COR-L47 (cell line): ENCODE data around the gene CEP192.
A peak's percentile ranks its signal among the peaks of the same experiment; 100 is the strongest.

Experiments used
- DNase-seq: peaks from one replicate; lab custom pipeline; 2025; lab: John Stamatoyannopoulos, UW

CEP192 gene

DNA sequence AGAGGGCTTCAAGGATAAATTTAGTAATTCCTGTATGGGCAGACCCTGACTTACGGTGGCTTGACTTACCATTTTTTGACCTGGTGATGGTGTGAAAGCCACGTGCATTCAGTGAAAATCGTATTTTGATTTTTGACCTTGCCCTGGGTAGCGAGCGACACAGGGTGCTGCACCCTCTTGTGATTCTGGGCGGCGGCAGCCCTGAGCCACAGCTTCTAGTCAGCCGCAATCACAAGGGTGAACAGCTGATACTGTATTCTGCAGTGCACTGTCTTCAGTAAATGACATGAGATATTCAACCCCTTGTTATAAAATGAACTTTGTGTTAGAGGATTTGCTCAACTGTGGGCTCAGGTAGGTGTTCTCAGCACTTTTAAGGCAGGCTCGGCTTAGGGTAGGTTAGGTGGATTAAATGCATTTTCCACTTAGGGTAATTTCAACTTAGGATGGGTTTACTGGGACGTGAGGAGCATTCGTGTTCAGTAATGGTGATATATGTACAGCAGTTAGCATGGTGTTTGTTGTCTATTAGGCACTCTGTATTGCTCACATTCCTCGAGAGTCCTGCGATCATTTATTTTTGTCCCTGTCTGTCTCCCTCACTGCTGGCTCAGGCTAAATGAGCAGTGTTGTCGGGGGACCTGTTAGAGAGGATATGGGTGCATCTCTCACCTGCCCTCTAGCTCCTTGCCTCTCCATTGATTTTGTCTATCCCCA is 109.9 kb downstream of the CEP192 start:
- no peak for DNase-seq

DNA sequence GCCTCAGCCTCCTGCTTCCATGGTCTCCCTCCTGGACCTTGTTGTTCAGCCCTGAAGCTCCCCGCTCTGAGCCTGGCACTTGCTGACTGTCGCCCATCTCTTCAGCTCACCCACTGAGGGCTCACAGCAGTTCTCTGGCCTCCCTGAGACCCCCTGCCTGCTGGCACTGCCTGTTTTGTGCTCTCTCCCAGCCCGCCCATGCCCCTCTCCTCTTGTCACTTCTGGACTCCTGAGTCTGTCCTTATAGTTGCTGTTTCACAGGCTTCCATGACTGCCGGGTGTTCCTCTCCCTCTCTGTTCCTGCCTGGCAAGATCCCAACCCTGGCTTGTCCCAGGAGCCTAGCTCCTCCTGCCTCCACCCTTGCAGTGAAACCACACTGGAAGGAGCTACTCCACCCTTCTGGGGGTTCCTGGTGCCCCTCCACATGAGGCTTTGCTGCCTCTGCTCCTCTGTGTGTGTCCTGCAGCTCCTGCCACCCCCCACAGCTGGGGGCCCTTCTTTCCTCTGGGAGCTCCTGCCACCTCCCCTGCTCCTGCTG is 110.6 kb downstream of the CEP192 start:
- no peak for DNase-seq

DNA sequence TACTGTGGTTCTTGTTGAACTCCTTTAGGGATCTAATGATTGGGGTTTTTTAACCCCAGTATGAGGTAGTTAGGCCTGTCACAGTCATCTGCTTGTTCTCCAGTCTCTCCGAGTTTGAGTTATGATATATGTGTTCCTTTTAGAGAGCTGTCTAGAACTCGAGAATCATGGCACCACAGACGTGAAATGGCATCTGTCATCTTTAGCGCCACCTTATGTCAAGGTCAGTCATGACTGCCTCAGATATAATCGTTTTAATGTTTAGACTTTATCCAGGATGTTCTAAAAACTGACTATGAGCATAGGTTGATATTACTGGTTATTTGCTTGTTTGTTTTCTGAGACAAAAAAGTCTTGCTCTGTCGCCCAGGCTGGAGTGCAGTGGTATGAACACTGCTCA is 112.2 kb downstream of the CEP192 start:
- DNase-seq = no peak

DNA sequence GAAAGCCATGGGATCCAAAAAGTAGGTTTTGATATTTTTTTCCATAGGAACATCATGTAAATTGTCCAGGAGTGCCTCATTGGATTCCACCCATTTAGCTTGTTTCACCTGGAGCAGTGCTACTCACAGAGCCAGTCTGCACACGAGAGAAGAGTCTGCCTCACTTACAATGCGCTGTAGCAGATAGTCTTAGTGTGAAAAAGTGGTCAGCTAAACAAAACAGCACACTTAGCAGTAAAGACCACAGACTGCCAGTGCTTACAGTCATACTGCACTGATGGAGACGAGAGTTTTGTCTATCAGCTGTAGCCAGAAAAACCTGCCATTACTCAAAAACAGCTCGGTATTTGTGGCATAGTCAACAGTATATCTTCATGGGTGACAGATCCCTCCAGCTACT is 113.9 kb downstream of the CEP192 start:
- no peak for DNase-seq

DNA sequence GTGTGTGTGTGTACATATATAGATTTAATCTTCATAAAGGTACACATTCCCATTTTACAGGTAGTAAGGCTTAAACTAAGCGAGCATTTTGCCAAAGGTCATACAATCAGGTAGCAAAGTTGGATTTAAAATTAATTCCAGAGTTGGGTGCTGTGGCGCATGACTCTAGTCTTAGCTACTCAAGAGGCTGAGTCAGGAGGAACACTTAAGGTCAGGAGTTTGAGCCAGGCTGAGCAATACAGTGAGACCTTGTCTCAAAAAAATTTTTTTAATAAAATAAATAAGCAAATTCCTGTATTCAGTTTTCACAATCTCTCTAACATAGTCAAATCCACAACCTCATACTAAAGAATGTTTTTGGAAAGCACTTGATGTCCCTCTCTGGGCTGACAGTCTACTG is 115.9 kb downstream of the CEP192 start:
- DNase-seq = no peak

DNA sequence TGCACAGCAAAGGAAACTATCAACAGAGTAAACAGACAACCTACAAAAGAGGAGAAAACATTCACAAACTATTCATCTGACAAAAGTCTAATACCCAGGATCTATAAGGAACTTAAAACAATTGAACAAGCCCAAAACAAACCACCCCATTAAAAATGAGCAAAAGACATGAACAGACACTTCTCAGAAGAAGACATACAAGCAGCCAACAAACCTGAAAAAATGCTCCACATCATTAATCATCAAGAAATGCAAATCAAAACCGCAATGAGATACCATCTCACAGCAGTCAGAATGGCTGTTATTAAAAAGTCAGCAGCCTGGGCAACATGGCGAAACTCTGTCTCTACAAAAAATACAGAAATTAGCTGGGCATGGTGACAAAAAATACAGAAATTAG is 117.2 kb downstream of the CEP192 start:
- DNase-seq = no peak

DNA sequence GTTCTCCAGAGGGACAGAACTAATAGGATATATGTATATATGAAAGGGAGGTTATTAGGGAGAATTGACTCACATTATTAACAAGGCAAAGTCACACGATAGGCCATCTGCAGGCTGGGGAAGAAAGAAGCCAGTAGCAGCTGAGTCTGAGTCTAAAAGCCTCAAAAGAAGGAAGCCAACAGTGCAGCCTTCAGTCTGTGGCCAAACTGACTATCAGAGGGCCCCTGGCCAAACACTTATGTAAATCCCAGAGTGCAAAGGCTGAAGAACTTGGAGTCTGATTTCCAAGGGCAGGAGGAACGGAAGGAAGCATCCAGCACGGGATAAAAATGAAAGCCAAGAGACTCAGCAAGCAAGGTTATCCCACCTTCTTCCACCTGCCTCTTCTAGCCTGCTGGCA is 119.4 kb downstream of the CEP192 start:
- no peak for DNase-seq

DNA sequence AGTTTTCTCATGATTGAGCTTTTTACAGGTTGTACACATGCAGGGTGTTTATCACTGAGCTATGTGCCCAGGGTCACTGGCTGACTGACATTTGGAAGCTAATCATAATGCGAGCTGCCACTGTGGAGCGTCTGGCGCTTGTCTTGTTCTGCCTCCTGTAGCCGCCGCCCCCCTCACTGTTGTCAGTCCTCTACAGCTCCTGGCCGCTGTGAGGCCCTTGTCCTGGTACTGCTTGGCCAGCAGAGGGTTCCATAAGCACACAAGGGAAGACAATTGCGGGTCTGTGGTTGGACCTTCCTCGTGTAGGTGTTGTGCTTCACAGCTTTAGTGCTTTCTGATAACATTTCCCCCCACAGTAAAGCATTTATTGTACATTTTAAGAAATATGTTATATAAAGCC is 121.8 kb downstream of the CEP192 start:
- DNase-seq = peak; percentile 63

DNA sequence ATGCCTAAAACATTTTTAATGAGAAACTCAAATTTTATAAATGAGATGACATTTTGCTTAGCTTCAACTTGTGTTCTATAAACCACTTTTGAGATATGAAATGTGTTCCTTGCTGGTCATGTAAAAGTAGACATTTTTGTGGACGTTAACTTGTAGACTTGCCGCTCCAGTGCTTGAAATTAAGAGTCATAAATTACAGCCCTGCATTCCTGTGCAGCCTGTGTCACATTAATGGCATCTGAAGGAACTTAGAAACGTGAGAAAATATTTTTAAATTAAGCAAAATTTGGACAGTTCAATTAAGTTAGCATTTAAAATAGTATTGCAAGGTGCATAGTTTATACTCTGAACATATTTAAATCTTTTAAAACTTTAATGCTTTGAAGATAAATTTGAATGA is 129.1 kb downstream of the CEP192 start:
- DNase-seq = no peak

DNA sequence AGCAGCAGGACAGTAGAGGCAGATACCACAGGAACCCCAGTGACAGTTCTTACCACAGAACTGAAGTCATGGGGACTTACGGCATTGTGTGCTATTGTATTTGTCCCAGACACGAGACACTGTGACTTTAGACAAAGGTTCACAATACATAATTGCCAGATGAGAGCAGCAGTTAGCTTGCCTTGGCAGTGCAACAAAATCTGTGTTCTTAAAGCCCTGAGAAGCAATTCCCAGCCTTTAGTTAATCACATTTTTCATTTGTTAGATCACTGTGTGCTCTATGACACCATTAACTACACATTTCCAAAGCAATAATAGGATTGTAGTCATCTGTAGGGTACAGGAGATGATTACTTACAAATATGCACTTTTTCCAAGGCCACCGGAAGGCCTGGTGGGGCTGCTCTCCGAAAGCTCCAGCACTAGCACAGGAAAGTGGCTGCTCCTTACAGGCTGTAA is 129.8 kb downstream of the CEP192 start:
- DNase-seq = no peak

DNA sequence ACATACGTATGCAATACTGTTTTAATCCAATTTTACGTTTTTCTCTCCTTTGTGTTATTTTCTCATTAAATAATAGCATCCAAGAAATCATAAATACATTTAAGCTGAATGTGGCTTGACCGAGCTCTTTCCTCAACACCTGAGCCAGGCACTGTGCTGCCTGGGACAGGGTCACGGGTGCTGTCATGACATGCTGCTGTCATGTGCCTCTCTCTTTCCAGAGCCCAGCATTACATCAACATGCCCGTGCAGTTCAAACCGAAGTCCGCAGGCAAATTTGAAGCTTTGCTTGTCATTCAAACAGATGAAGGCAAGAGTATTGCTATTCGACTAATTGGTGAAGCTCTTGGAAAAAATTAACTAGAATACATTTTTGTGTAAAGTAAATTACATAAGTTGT is 133.2 kb downstream of the CEP192 start:
- no peak for DNase-seq

DNA sequence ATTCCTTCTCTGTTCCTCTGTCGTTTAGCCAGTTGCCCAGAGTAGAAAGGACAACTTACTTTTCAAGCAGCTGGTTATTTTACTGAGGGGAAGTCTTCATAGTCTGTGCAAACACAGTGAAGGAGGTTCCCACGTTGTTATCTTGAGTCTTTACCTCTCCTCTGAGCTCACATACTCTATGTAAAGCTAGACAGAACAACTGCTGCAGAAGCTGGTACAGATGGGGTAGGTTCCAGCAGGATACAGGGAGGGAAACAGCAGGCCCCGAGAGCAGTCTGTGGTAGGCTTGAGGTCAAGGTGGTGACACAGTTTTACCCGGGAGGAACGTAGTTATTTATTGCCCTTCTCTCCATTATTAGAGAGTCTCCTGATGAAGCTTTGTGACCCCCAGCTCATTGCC is 134.0 kb downstream of the CEP192 start:
- no peak for DNase-seq

DNA sequence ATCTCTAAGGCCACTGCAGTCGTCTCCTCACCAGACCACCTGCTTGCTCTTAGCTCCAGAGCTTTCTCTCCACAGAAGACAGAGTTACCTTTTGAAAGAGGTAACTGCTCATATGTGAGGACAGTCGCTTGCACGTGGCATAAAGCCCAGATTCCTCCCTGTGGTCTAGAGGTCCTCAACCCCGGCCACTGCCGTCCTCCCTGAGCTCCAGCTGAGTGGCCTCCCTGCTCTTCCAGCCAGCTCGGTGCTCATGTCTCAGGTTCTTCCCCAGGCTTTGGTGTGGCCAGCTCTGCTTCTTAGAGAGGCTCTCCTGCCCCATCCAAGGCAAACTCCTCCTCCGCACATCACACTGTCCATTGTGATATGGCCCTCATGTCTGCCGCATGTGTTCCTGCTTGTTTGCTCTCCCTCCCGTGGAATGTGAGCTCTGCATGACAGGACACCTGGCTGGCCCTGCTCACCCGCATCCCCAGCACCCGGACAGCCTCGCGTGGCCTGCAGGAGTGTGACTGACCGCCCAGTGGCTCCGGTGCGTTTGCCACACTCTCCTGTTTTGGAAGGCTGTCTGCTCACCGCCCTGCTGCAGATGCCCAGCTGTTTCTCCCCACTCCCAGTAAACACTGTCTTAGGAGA is 135.9 kb downstream of the CEP192 start:
- DNase-seq = no peak

DNA sequence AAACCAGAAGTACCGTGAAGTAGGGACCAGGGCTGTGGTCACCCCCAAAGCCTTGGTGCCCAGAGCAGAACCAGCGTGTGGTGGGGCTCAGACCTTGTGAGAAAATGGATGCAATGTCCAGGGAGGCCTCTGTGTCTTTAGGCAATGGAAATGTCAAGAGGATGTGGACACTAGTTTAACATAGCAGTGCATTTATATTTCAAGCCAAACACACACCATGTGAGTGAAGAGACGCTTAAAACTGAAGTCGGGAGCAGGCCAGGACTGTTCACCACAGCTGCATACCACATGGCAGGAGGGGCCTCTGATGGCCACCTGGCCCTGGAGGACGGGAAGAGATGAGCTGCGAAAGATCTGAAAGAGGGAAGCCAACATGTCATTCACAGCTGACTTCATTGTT is 140.1 kb downstream of the CEP192 start:
- DNase-seq = no peak

DNA sequence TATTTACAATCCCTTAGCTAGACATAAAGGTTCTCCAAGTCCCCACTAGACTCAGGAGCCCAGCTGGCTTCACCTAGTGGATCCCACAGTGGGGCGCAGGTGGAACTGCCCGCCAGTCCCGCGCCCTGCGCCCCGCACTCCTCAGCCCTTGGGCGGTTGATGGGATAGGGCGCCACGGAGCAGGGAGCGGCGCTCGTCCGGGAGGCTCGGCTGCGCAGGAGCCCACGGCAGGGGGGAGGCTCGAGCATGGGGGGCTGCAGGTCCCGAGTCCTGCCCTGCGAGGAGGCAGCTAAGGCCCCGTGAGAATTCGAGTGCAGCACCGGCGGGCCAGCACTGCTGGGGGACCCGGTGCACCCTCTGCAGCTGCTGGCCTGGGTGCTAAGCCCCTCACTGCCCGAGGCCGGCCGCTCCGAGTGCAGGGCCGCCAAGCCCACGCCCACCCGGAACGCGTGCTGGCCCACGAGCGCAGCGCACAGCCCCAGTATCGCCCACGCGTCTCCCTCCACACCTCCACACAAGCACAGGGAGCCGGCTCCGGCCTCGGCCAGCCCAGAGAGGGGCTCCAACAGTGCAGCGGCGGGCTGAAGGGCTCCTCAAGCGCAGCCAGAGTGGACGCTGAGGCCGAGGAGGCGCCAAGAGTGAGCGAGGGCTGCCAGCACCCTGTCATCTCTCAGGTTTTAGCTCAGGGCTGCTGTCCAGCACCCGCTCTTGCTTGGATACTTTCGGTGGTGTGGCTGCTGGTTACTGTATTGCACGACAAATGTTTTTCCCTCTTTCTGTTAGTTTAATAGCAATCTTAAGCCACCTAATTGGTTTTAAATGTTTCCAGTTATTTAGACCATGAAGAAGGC is 143.6 kb downstream of the CEP192 start:
- no peak for DNase-seq

DNA sequence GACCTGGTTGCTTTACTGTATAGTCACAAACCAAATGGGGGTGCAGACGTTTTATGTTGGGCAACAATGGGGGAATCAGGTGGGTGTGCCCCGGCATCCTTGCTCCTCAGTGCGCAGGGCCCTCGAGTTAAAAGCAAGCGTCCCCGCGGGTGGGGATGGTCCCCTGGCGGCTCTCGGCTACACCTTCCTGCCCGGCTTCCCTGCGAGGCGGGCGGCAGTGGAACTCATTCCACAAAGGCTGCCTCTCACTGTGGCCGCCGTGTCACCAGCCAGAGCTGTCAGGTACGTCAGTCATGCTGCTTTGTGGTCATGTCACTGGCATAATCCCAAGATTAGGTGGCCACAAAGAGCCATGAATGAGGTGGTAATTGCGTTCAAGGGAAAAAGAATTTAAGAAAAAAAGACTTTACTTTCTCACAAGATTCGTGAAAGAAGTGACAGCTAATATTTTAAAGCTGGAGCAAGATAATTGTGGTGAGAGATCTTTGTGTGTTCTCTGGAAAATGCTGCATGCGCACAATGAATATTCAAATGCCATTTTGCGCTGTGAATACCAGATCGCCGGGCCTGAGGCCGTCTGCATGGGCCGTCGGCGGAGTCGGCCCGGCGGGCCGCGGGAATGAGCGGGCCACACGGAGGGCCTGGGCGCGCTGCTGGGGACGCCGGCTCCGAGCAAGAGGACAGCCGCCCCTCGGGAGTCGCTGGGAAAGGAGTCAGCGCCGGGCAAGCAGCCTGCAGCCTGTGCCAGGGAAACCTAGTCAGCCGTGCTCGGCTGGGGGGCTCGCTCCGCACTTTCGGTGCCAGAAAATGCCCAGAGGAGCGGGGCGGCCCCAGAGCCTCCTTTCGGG is 145.1 kb downstream of the CEP192 start:
- DNase-seq = peak; percentile 26

DNA sequence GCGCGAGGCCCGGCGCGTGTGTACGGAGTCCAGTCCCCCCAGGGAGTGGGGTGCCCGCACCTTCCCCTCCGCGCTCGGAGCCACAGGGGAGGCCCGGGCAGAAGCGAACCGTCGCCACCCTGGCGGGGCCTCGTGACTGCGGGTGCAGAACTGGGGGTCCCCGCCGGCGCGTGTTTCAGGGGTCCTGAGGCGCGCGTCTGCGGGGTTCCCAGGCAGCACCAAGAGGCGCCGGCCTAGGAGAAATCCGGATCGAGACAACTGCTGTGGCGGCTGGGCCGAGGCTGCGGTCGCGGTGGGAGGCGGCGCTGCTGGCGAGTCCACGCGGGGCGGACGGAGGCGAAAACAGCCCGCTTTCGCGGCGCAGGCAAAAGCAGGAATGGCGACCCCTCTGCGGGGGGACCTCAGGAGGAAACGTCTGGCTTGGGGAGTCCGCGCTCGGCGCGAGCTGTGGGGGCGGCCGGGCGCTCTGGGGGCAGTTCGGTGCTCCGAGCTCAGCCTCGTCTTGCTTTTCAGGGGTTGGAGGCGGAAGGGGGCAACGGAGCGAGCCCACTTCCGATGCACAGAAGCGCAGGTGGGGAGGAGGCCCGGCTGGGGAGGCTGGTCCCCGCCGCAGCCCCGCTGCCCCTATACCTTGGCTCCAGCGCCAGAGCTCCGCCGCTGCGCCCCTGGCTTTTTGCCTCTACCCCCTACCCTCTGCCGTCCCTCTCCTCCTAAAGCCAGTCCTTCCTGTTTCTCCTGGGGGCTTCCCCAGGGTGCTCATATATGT is 145.9 kb downstream of the CEP192 start:
- DNase-seq = peak; percentile 43

DNA sequence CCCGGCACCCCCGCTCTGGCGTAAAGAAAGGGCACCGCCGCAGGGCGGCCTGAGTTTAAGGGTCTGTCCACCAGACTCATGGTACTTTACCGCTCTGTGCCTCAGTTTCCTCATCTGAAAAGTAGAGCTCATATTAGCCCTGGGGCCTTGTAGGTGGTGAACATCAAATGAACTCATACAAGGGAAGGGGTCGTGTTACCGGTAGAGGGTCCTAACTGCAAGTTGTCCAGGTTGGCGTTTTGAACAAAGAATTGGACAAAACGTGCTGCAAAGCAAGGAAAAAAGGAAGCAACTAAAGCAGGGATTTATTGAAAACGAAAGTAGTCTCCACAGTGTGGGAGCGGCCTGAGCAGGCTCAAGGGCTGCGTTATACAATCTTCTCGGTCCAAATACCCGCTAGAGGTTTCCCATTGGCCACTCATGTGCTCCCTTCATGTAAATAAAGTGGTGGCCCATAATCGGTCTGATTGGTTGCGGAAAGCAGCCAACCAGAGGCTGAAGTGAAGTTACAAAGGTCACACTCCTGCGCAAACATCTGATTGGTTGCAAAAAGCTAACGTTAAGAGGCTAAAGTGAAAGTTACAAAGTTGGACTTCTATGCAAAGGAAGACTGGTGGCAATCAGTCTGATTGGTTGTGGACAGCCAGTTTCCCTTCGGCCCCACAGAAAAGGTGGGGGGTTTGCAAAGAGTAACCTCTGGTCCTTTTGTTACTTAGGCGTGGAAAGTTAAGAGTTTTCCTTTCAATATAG is 146.7 kb downstream of the CEP192 start:
- DNase-seq = peak; percentile 9

DNA sequence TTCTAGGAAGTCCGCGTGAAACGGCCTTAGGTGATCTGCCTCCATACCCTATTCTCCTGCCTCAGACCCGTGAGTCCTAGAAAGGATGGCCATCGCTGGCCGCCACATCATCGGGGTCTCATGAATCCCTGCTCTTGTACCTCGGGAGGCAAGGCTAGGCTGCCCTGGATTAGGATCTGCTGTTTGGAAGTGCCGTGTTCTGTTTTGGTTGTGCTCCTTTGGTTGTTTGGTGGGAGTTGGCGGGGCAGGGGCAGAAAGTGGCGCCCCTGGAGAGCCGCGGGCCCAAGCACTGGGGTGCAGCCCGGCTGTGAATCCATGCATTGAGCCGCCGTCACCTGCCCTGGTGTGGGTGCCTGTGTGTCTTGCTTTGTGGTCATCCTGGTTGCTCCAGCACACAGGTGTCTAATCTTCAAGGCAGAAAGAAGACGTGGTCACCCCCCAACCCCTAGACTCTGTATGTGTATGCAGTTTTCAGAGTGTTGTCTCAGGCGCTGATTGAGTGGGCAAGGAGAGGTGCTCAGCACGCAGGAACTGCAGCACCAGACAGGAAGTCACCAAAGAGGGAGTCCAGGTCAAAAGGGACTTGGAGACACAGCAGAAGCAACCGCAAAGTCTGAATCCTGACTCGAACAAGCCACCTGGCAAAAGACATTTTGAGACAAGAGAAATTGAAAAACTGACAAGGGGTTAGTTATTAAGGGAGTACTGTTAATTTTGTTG is 147.4 kb downstream of the CEP192 start:
- DNase-seq = no peak
